Stimulated activated CD4-positive, alpha-beta T cell treated with anti-CD3 and anti-CD28 coated beads, Interleukin-12 subunit alpha, Interleukin-12 subunit beta, amount 100 ng/mL, for 4 hours (primary cell): Measurements from ENCODE around the gene AANAT.

Source experiments
- DNase-seq: peaks from one replicate; pipeline ENCODE4 v3.0.0-alpha.2; 2020

Gene AANAT

GRCh38 chr17:76442341-76443338, 24.8 kb upstream of the AANAT start:
- DNase-seq = no peak

GRCh38 chr17:76444518-76445311, 22.7 kb upstream of the AANAT start:
- DNase-seq = no peak

- no peak for DNase-seq
Observed at GRCh38 chr17:76445697-76446448, 21.5 kb upstream of the AANAT start.

- no peak for DNase-seq
Observed at GRCh38 chr17:76446449-76447231, 20.8 kb upstream of the AANAT start.

GRCh38 chr17:76447931-76448652, 19.3 kb upstream of the AANAT start:
- DNase-seq = no peak

- no peak for DNase-seq
Observed at GRCh38 chr17:76449126-76449525, 18.3 kb upstream of the AANAT start.

GRCh38 chr17:76451506-76451905, 15.9 kb upstream of the AANAT start:
- DNase-seq = no peak

GRCh38 chr17:76452127-76452659, 15.2 kb upstream of the AANAT start:
- no peak for DNase-seq

GRCh38 chr17:76452660-76453430, 14.6 kb upstream of the AANAT start, which contains the start of gene UBE2O:
Gene UBE2O, minus strand, starts transcription at chr17:76453152. Its CDS starts 11 bp downstream, at chr17:76453141.
- DNase-seq = peak; percentile 91

GRCh38 chr17:76453431-76453743, 14.0 kb upstream of the AANAT start:
- no peak for DNase-seq

- DNase-seq = no peak
Observed at GRCh38 chr17:76458580-76459490, 8.6 kb upstream of the AANAT start.

- DNase-seq = no peak
Observed at GRCh38 chr17:76459674-76460073, 7.7 kb upstream of the AANAT start.

GRCh38 chr17:76461765-76462555, 5.4 kb upstream of the AANAT start:
- no peak for DNase-seq

GRCh38 chr17:76462556-76463290, 4.7 kb upstream of the AANAT start:
- no peak for DNase-seq

- DNase-seq = no peak
Observed at GRCh38 chr17:76466775-76467130, 650 bp upstream of the AANAT start.

GRCh38 chr17:76467809-76468633, 618 bp downstream of the AANAT start:
- DNase-seq = no peak

GRCh38 chr17:76468634-76469010, 1.2 kb downstream of the AANAT start:
- DNase-seq = no peak
